MM.1S (cell line): Measurements from ENCODE around the gene FAF2.

Source experiments
- DNase-seq: peaks from one replicate; pipeline ENCODE4 v3.0.0-alpha.2; 2015
- H2AFZ ChIP-seq: fragments of 300-600 bp; sonication (generic); 2 replicates; pipeline ENCODE4 v1.6.0; 2016; ENCODE audit warnings: antibody characterized with exemption, low read length
- H3F3A ChIP-seq: fragments of 300-600 bp; sonication (generic); 2 replicates; pipeline ENCODE4 v1.6.1; 2016; ENCODE audit warnings: mild to moderate bottlenecking, antibody characterized with exemption, low read length, moderate library complexity, mixed read lengths; ENCODE audit not compliant: insufficient read depth
- H3K27ac ChIP-seq: fragments of 300-600 bp; sonication (generic); 2 replicates; pipeline ENCODE4 v1.5.1; 2016; ENCODE audit warnings: mild to moderate bottlenecking, low read length
- H3K27me3 ChIP-seq: fragments of 300-600 bp; sonication (generic); replicated peaks from 2 replicates; pipeline ENCODE4 v1.6.0; 2016; ENCODE audit warnings: low read length; ENCODE audit not compliant: insufficient read depth
- H3K36me3 ChIP-seq: fragments of 300-600 bp; sonication (generic); replicated peaks from 2 replicates; pipeline ENCODE4 v1.6.1; 2016; ENCODE audit warnings: mild to moderate bottlenecking, low read length, mixed read lengths; ENCODE audit not compliant: insufficient read depth
- H3K4me1 ChIP-seq: fragments of 300-600 bp; sonication (generic); 2 replicates; pipeline ENCODE4 v1.6.1; 2016; ENCODE audit warnings: low read length, mixed read lengths
- H3K4me2 ChIP-seq: fragments of 300-600 bp; sonication (generic); 2 replicates; pipeline ENCODE4 v1.6.0; 2016; ENCODE audit warnings: low read depth, low read length
- H3K4me3 ChIP-seq: fragments of 300-600 bp; sonication (generic); 2 replicates; pipeline ENCODE4 v1.5.1; 2016; ENCODE audit warnings: low read length, mixed read lengths
- H3K79me2 ChIP-seq: fragments of 300-600 bp; sonication (generic); 2 replicates; pipeline ENCODE4 v1.6.1; 2016; ENCODE audit warnings: mixed run types, low read length, mixed read lengths
- H3K9ac ChIP-seq: fragments of 300-600 bp; sonication (generic); 2 replicates; pipeline ENCODE4 v1.6.1; 2016; ENCODE audit warnings: low read length, mixed read lengths
- H3K9me2 ChIP-seq: fragments of 300-600 bp; sonication (generic); replicated peaks from 2 replicates; pipeline ENCODE4 v1.6.1; 2016; ENCODE audit warnings: mild to moderate bottlenecking, low read length, mixed read lengths; ENCODE audit not compliant: insufficient read depth
- H3K9me3 ChIP-seq: fragments of 300-600 bp; sonication (generic); replicated peaks from 2 replicates; pipeline ENCODE4 v1.6.1; 2016; ENCODE audit warnings: mild to moderate bottlenecking, low read length, mixed read lengths; ENCODE audit not compliant: insufficient read depth
- H4K20me1 ChIP-seq: fragments of 300-600 bp; sonication (generic); 2 replicates; pipeline ENCODE4 v1.6.1; 2016; ENCODE audit warnings: mild to moderate bottlenecking, low read length, moderate library complexity, mixed read lengths; ENCODE audit not compliant: insufficient read depth
- CTCF ChIP-seq: fragments of 300-600 bp; sonication (generic); IDR thresholded peaks from 2 replicates; pipeline ENCODE4 v1.5.1; 2016; ENCODE audit warnings: antibody characterized with exemption, low read length, mixed read lengths
- EZH2 ChIP-seq: fragments of 300-600 bp; sonication (generic); optimal IDR thresholded peaks from 2 replicates; pipeline ENCODE3; 2017; ENCODE audit warnings: low read depth, mild to moderate bottlenecking, antibody characterized with exemption, low read length, mixed read lengths
- EZH2phosphoT487 ChIP-seq: fragments of 300-600 bp; sonication (generic); IDR thresholded peaks from 2 replicates; pipeline ENCODE4 v1.6.1; 2018; ENCODE audit warnings: antibody characterized with exemption, low read length

The FAF2 gene

GRCh38 chr5:176461349-176461748, 13.2 kb downstream of the FAF2 start:
- Histone ChIP-seq H3K79me2 (peaks cover 92% of the 10 kb centered on the region), H3K4me3 (no peak overlapping the region), H2AFZ (no peak overlapping the region), H3K9me3 (no peaks in the 10 kb centered on the region), H3K27me3 (no peaks in the 10 kb centered on the region), H3K9me2 (no peaks in the 10 kb centered on the region), H3K9ac (no peak overlapping the region), H3F3A (no peaks in the 10 kb centered on the region), H3K27ac (no peak overlapping the region), H3K4me2 (no peak overlapping the region), H3K4me1 (no peaks in the 10 kb centered on the region), H3K36me3 (no peaks in the 10 kb centered on the region), H4K20me1 (no peaks in the 10 kb centered on the region)
- DNase-seq, result no peak
- no peak for TF ChIP-seq CTCF
- TF ChIP-seq EZH2, result no peak
- TF ChIP-seq EZH2phosphoT487, result no peak

- H3K4me2 ChIP-seq, result no peak overlapping the region
- H3K79me2 ChIP-seq, result peaks cover 88% of the 10 kb centered on the region
- no peaks in the 10 kb centered on the region for H3K36me3 ChIP-seq
- H3K4me1 ChIP-seq, result no peaks in the 10 kb centered on the region
- no peak for DNase-seq
- no peak overlapping the region for H3K27ac ChIP-seq
- no peak overlapping the region for H3K4me3 ChIP-seq
- no peak overlapping the region for H3K9ac ChIP-seq
- no peaks in the 10 kb centered on the region for H3K9me2 ChIP-seq
- no peaks in the 10 kb centered on the region for H3K9me3 ChIP-seq
- H2AFZ ChIP-seq, result no peak overlapping the region
- TF ChIP-seq EZH2phosphoT487 (no peak), CTCF (no peak), EZH2 (no peak)
- no peaks in the 10 kb centered on the region for H3F3A ChIP-seq
- H4K20me1 ChIP-seq, result no peaks in the 10 kb centered on the region
- H3K27me3 ChIP-seq, result no peaks in the 10 kb centered on the region
Observed at GRCh38 chr5:176463113-176463764, 15.1 kb downstream of the FAF2 start.

DNA sequence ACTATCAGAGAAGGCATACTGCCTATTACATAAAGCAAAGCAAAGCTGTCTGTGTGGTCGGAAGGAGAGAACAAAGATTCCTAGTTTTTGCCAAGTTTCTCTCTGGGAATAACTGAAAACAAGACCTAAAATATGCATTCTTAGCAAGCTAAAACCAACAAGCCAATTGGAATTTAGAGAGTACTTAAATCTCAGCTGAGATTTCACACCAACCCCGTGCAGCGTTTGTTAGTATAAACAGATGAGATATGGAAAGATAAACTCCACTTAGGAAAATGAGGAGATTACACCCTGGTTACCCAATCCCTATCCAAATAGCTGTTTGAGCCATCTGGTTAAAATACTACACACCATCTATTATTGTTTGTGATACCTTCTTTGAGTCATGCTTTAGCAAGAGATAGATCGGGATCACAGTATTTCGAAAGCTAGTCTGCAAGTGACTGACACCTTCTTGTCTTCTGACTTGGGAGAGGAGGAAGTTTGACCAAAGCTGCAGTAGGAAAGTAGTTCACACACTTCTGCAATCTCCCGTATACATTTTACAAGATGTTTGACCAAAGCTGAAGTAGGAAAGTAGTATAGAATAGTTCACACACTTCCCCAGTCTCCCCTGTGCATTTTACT, 18.2 kb downstream of the FAF2 start:
- Histone ChIP-seq H3K4me3 (no peak overlapping the region), H2AFZ (no peak overlapping the region), H3K9me2 (no peaks in the 10 kb centered on the region), H3K27me3 (no peaks in the 10 kb centered on the region), H3K4me2 (no peak overlapping the region), H3K4me1 (0 out of 2 replicates have a peak, but pooled peaks cover 3% of the 10 kb centered on the region), H3K79me2 (peaks cover 65% of the 10 kb centered on the region), H3F3A (no peaks in the 10 kb centered on the region), H4K20me1 (no peaks in the 10 kb centered on the region), H3K27ac (no peak overlapping the region), H3K9me3 (no peaks in the 10 kb centered on the region), H3K9ac (no peak overlapping the region), H3K36me3 (no peaks in the 10 kb centered on the region)
- DNase-seq, result no peak
- TF ChIP-seq EZH2, result no peak
- no peak for TF ChIP-seq CTCF
- TF ChIP-seq EZH2phosphoT487, result no peak
